BE2C (cell line): Measurements from ENCODE around the gene OR5C1.
"Not testable (repeated sequence)": the region's sequence is repeated elsewhere in the genome, so short reads cannot be mapped to it uniquely, and the experiment has no call there.

Experiments
- DNase-seq: peaks from one replicate; pipeline ENCODE4 v3.0.0-alpha.2; 2020
- H3K27me3 ChIP-seq: fragments of 250-450 bp; sonication (Bioruptor Pico); 2 replicates; pipeline ENCODE4 v1.5.1; 2020; ENCODE audit warnings: mild to moderate bottlenecking
- H3K36me3 ChIP-seq: fragments of 250-450 bp; sonication (Bioruptor Pico); 2 replicates; pipeline ENCODE4 v1.5.1; 2020; ENCODE audit warnings: mild to moderate bottlenecking
- H3K4me1 ChIP-seq: fragments of 250-450 bp; sonication (Bioruptor Pico); 2 replicates; pipeline ENCODE4 v1.5.1; 2020
- H3K4me3 ChIP-seq: 2 replicates; pipeline ENCODE4 v1.5.1; 2011; ENCODE audit warnings: low read depth, low read length
- H3K9me3 ChIP-seq: fragments of 250-450 bp; sonication (Bioruptor Pico); 2 replicates; pipeline ENCODE4 v1.5.1; 2020
- CTCF ChIP-seq: IDR thresholded peaks from 2 replicates; pipeline ENCODE4 v1.5.1; 2012; ENCODE audit warnings: mild to moderate bottlenecking, low read depth, low read length

OR5C1 gene

GRCh38 chr9:122808141-122808540, 19.4 kb downstream of the OR5C1 start:
- H3K27me3 ChIP-seq: no peaks in the 10 kb centered on the region
- no peak for TF ChIP-seq CTCF
- no peak overlapping the region for H3K4me3 ChIP-seq
- H3K36me3 ChIP-seq: no peaks in the 10 kb centered on the region
- no peak for DNase-seq
- H3K9me3 ChIP-seq: no peaks in the 10 kb centered on the region
- H3K4me1 ChIP-seq: no peaks in the 10 kb centered on the region

GRCh38 chr9:122809261-122809660, 20.5 kb downstream of the OR5C1 start:
- H3K27me3 ChIP-seq, H3K9me3 ChIP-seq, H3K36me3 ChIP-seq, H3K4me1 ChIP-seq, H3K4me3 ChIP-seq, DNase-seq: not testable (repeated sequence)

- Histone ChIP-seq H3K36me3 (no peaks in the 10 kb centered on the region), H3K4me3 (no peak overlapping the region), H3K27me3 (no peaks in the 10 kb centered on the region), H3K4me1 (no peaks in the 10 kb centered on the region), H3K9me3 (no peaks in the 10 kb centered on the region)
- peak; percentile 63 for DNase-seq
- TF ChIP-seq CTCF: peak; percentile 73
These were observed 21.7 kb downstream of the OR5C1 start for GRCh38 chr9:122810306-122810946.

GRCh38 chr9:122812736-122813135, 24.0 kb downstream of the OR5C1 start:
- no peaks in the 10 kb centered on the region for H3K27me3 ChIP-seq
- peaks cover 13% of the 10 kb centered on the region for H3K36me3 ChIP-seq
- H3K4me1 ChIP-seq: no peaks in the 10 kb centered on the region
- no peak for DNase-seq
- no peak overlapping the region for H3K4me3 ChIP-seq
- no peaks in the 10 kb centered on the region for H3K9me3 ChIP-seq
- no peak for TF ChIP-seq CTCF

- no peak overlapping the region for H3K4me3 ChIP-seq
- TF ChIP-seq CTCF: no peak
- H3K4me1 ChIP-seq: no peaks in the 10 kb centered on the region
- no peak for DNase-seq
- peaks cover 16% of the 10 kb centered on the region for H3K36me3 ChIP-seq
- H3K9me3 ChIP-seq: no peaks in the 10 kb centered on the region
- H3K27me3 ChIP-seq: no peaks in the 10 kb centered on the region
These were observed 25.8 kb downstream of the OR5C1 start for GRCh38 chr9:122814545-122814944.

GRCh38 chr9:122815544-122815943, 26.8 kb downstream of the OR5C1 start:
- no peak for DNase-seq
- H3K36me3 ChIP-seq: peaks cover 24% of the 10 kb centered on the region
- H3K4me1 ChIP-seq: no peaks in the 10 kb centered on the region
- no peaks in the 10 kb centered on the region for H3K27me3 ChIP-seq
- no peaks in the 10 kb centered on the region for H3K9me3 ChIP-seq
- no peak for TF ChIP-seq CTCF
- no peak overlapping the region for H3K4me3 ChIP-seq
